ENCODE results near the gene MAGI2. TPM values are rescaled to one million over a fixed set of nuclear protein-coding genes. Genes with fewer than 3 reads are reported as not detected.

Gene MAGI2
- total RNA-seq, 2 experiments from 2014 or later, result 0.05 to 0.12 TPM

DNA sequence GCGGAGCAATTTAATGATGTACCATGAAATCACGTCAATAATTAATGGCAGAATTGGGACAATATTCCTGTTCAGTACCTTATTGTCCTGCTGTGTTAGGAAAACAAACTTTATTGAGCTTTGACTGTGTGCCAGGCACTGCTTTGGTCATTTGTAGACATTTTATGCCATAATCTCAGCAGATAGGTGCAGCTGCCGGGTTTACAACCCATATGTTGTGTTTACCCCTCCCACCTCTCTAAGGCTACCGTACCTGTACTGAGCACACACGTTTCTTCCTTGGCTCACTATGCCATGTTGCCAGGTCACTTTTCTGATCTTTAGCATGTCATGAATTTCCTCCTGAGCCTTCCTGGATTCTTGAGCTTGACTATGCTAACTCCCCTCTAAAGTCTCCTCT, 1232.7 kb downstream of the MAGI2 start:
- Mint-ChIP-seq H3K27me3 (peaks cover 7% of the 10 kb centered on the region), H3K9me3 (ENCODE audit: low read depth) (no peaks in the 10 kb centered on the region), H3K4me3 (no peak overlapping the region), H3K36me3 (ENCODE audit: low read depth) (no peaks in the 10 kb centered on the region), H3K27ac (no peak overlapping the region), H3K4me1 (no peaks in the 10 kb centered on the region)
- POLR2A ChIA-PET, result no interaction called here
- intact Hi-C loops (cut with DNase I, micrococcal nuclease), result loop anchor here in 1 of 2 experiments (10.0 kb wide), 1 partner anchor 566 kb away; no protein-coding TSS in a partner anchor
- no peak for ATAC-seq
- CTCF ChIA-PET, result no interaction called here
- no peak for DNase-seq

DNA sequence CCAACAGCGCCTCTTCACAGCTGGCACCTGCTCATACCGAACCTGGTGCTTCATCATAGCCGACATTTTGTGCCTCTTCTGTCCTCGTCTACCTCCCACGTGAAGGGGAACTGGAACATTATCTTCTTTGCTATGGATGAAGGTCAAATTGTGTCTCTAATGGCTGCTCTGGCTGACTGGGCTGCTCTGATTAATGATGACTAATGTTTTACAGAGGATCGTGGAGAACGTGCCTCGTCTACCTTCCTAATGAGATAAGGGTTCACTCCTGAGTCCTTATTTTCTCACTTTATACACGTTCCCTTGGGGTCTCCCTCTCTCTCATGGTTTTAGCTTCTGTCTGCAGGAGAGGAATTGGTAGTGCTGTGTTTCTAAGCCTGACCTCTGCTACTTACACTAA, 1234.6 kb downstream of the MAGI2 start:
- POLR2A ChIA-PET, result no interaction called here
- peaks cover 7% of the 10 kb centered on the region for H3K27me3 Mint-ChIP-seq
- no peaks in the 10 kb centered on the region for H3K9me3 Mint-ChIP-seq (ENCODE audit: low read depth)
- H3K4me3 Mint-ChIP-seq, result no peak overlapping the region
- CTCF ChIA-PET, result interaction anchor here (0.7 kb wide), 1 partner anchor 545 kb away, joined by 3 read pairs; no protein-coding TSS in a partner anchor
- no peak for ATAC-seq
- intact Hi-C loops (cut with DNase I, micrococcal nuclease), result no loop called here
- no peaks in the 10 kb centered on the region for H3K4me1 Mint-ChIP-seq
- H3K36me3 Mint-ChIP-seq (ENCODE audit: low read depth), result no peaks in the 10 kb centered on the region
- no peak for DNase-seq
- no peak overlapping the region for H3K27ac Mint-ChIP-seq

GRCh38 chr7:78218051-78218450, 1235.4 kb downstream of the MAGI2 start:
- peaks cover 7% of the 10 kb centered on the region for H3K27me3 Mint-ChIP-seq
- ATAC-seq, result no peak
- CTCF ChIA-PET, result interaction anchor here (0.7 kb wide), 1 partner anchor 544 kb away, joined by 3 read pairs; no protein-coding TSS in a partner anchor
- no peaks in the 10 kb centered on the region for H3K4me1 Mint-ChIP-seq
- no peak overlapping the region for H3K4me3 Mint-ChIP-seq
- H3K27ac Mint-ChIP-seq, result no peak overlapping the region
- intact Hi-C loops (cut with DNase I, micrococcal nuclease), result no loop called here
- H3K36me3 Mint-ChIP-seq (ENCODE audit: low read depth), result no peaks in the 10 kb centered on the region
- H3K9me3 Mint-ChIP-seq (ENCODE audit: low read depth), result no peaks in the 10 kb centered on the region
- POLR2A ChIA-PET, result no interaction called here
- DNase-seq, result no peak

DNA sequence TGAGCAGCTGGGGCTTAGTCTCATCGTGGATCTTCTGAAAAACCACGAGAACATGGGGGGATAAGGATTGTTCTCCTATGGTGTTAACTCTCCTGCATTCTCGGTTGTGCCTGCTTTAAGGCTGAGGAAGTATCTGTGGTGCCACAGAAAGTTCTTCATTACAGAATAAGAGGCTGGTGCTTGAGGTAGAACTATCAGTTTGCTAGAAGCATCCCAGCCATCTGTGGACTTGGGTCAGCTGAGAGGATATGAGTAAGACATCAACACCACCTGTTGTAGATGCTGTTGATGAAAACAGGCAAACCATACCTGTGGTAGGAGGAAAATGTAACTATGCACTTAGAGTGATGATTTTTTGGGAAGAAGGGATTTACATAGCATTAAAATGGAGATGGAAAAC, 1238.3 kb downstream of the MAGI2 start:
- H3K4me3 Mint-ChIP-seq, result no peak overlapping the region
- ATAC-seq (no peak), DNase-seq (no peak)
- CTCF ChIA-PET, result no interaction called here
- H3K27me3 Mint-ChIP-seq, result peaks cover 7% of the 10 kb centered on the region
- POLR2A ChIA-PET, result no interaction called here
- H3K27ac Mint-ChIP-seq, result no peak overlapping the region
- no peaks in the 10 kb centered on the region for H3K36me3 Mint-ChIP-seq (ENCODE audit: low read depth)
- intact Hi-C loops (cut with DNase I, micrococcal nuclease), result no loop called here
- H3K4me1 Mint-ChIP-seq, result no peaks in the 10 kb centered on the region
- no peaks in the 10 kb centered on the region for H3K9me3 Mint-ChIP-seq (ENCODE audit: low read depth)

- no peaks in the 10 kb centered on the region for H3K36me3 Mint-ChIP-seq (ENCODE audit: low read depth)
- DNase-seq (no peak), ATAC-seq (no peak)
- ChIA-PET CTCF (interaction anchor here (0.6 kb wide), 1 partner anchor 14 kb away, joined by 3 read pairs; no protein-coding TSS in a partner anchor), POLR2A (no interaction called here)
- H3K9me3 Mint-ChIP-seq (ENCODE audit: low read depth), result peaks cover 4% of the 10 kb centered on the region
- peaks cover 4% of the 10 kb centered on the region for H3K27me3 Mint-ChIP-seq
- no peak overlapping the region for H3K27ac Mint-ChIP-seq
- no peak overlapping the region for H3K4me3 Mint-ChIP-seq
- H3K4me1 Mint-ChIP-seq, result no peaks in the 10 kb centered on the region
- intact Hi-C loops (cut with DNase I, micrococcal nuclease), result no loop called here
Observed at GRCh38 chr7:78213402-78213801, 1240.1 kb downstream of the MAGI2 start.

DNA sequence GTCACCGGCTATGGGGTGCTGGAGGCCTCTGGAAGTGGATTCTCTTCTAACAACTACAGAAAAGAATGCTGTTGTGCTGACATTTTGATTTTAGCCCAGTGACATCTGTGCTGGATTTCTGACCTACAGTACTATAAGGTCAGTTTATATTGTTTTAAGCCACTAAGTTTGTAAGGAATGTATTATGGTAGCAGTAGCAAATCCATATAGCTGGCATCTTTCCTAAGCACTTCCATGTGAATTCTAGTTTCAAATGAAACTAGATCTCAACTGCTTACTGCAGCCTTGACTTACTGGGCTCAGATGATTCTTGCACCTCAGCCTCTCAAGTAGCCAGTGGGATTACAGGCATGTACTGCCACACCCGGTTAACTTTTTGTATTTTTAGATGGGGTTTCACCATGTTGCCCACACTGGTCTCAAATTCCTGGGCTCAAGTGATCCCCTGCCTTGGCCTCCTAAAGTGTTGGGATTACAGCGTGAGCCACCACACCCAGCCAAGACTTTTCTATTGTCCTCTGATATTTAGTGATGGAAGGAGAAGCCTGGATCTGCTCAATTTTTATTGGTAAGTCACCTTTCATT, 1240.9 kb downstream of the MAGI2 start:
- intact Hi-C loops (cut with DNase I, micrococcal nuclease), result no loop called here
- H3K9me3 Mint-ChIP-seq (ENCODE audit: low read depth), result peaks cover 4% of the 10 kb centered on the region
- POLR2A ChIA-PET, result no interaction called here
- H3K4me3 Mint-ChIP-seq, result no peak overlapping the region
- H3K27me3 Mint-ChIP-seq, result peaks cover 4% of the 10 kb centered on the region
- no peak for DNase-seq
- CTCF ChIA-PET, result no interaction called here
- no peaks in the 10 kb centered on the region for H3K4me1 Mint-ChIP-seq
- no peaks in the 10 kb centered on the region for H3K36me3 Mint-ChIP-seq (ENCODE audit: low read depth)
- H3K27ac Mint-ChIP-seq, result no peak overlapping the region
- no peak for ATAC-seq

- Mint-ChIP-seq H3K36me3 (ENCODE audit: low read depth) (no peaks in the 10 kb centered on the region), H3K4me1 (no peaks in the 10 kb centered on the region), H3K4me3 (no peak overlapping the region), H3K9me3 (ENCODE audit: low read depth) (peaks cover 4% of the 10 kb centered on the region), H3K27me3 (peaks cover 2% of the 10 kb centered on the region), H3K27ac (no peak overlapping the region)
- CTCF ChIA-PET, result no interaction called here
- POLR2A ChIA-PET, result interaction anchor here (0.7 kb wide), 1 partner anchor 844 kb away, joined by 3 read pairs; no protein-coding TSS in a partner anchor
- ATAC-seq, result no peak
- intact Hi-C loops (cut with DNase I, micrococcal nuclease), result no loop called here
- DNase-seq, result no peak
Observed at GRCh38 chr7:78207269-78207668, 1246.2 kb downstream of the MAGI2 start.

DNA sequence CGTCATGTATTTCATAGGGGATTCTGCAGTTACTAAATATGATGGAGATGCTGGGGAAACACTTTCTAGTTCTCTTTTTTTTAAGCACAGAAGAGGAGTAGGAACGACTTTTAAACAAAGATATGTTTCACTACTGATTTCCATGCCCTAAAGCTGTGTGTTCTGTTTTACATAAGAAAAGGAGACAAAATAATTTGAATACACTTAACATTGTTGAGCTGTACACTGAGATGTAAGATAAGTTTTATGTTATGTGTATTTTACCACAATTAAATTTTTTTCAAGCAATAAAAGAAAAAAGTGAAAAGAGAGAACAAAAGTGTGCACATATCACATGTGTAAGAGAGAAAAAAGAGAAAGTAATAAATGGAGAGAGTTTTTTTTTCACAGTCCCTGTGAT, 1246.7 kb downstream of the MAGI2 start:
- H3K4me3 Mint-ChIP-seq, result no peak overlapping the region
- peaks cover 2% of the 10 kb centered on the region for H3K27me3 Mint-ChIP-seq
- H3K9me3 Mint-ChIP-seq (ENCODE audit: low read depth), result peaks cover 4% of the 10 kb centered on the region
- no peak for ATAC-seq
- H3K27ac Mint-ChIP-seq, result no peak overlapping the region
- no peaks in the 10 kb centered on the region for H3K4me1 Mint-ChIP-seq
- no peaks in the 10 kb centered on the region for H3K36me3 Mint-ChIP-seq (ENCODE audit: low read depth)
- intact Hi-C loops (cut with DNase I, micrococcal nuclease), result no loop called here
- POLR2A ChIA-PET, result no interaction called here
- CTCF ChIA-PET, result interaction anchor here (0.7 kb wide), 1 partner anchor 53 kb away, joined by 3 read pairs; no protein-coding TSS in a partner anchor
- no peak for DNase-seq

DNA sequence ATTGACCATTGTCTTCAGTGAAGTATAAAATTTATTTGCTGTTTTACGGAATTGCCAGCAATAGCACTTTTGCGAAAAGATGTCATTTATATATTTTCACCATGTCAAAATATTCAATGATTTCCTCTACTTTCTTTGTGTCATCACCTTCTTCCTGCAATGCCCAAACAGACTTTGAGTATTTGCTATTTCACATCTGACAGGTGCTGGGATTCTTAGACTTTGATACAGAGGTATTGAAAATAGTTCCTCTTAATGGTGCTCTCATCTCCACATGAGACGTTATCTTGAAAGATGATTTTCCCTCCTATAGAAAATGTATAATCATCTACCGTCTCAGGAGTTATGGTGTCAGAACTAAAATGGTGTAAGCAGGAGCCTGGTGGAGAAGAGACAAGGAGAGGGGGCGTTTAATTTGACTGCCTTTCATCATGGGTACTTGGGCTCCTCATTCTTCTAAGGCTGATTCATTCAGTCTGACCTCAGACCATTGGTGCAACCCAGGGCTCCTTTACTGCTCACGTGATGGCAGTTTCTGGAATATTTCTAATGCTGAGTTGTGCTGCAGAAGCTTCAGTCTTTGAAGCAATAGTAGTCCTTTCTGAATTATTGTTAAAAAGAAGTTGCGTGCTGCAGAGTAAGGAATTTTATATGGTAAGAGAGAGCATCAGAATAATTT, 1250.3 kb downstream of the MAGI2 start:
- ChIA-PET POLR2A (no interaction called here), CTCF (no interaction called here)
- no peaks in the 10 kb centered on the region for H3K4me1 Mint-ChIP-seq
- H3K27ac Mint-ChIP-seq, result no peak overlapping the region
- no peaks in the 10 kb centered on the region for H3K9me3 Mint-ChIP-seq (ENCODE audit: low read depth)
- no peak overlapping the region for H3K4me3 Mint-ChIP-seq
- ATAC-seq (no peak), DNase-seq (no peak)
- intact Hi-C loops (cut with DNase I, micrococcal nuclease), result no loop called here
- H3K27me3 Mint-ChIP-seq, result no peaks in the 10 kb centered on the region
- H3K36me3 Mint-ChIP-seq (ENCODE audit: low read depth), result no peaks in the 10 kb centered on the region

DNA sequence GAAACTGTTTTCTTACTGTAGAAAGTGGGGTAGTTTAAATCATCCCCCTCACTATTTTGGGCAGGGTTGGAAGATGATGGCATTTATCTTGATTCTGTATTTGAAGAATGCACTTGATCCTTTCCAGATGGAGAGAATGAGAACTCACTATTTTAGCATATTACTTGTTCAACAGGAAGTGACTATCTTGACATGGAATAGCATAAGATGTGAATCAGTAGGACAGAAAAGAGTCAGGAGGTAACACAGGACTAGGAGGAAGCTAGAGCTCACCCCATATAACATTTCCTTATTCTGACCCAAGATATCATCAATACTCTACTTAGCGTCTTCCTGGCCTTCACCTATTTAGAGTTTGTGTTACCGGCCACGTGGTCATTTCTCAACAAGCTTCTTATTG, 1254.7 kb downstream of the MAGI2 start:
- no peak for ATAC-seq
- no peaks in the 10 kb centered on the region for H3K4me1 Mint-ChIP-seq
- H3K9me3 Mint-ChIP-seq (ENCODE audit: low read depth), result no peaks in the 10 kb centered on the region
- H3K27me3 Mint-ChIP-seq, result peaks cover 2% of the 10 kb centered on the region
- ChIA-PET CTCF (no interaction called here), POLR2A (no interaction called here)
- intact Hi-C loops (cut with DNase I, micrococcal nuclease), result no loop called here
- H3K27ac Mint-ChIP-seq, result no peak overlapping the region
- no peak for DNase-seq
- H3K4me3 Mint-ChIP-seq, result no peak overlapping the region
- no peaks in the 10 kb centered on the region for H3K36me3 Mint-ChIP-seq (ENCODE audit: low read depth)

- H3K4me1 Mint-ChIP-seq, result no peaks in the 10 kb centered on the region
- peaks cover 7% of the 10 kb centered on the region for H3K27me3 Mint-ChIP-seq
- CTCF ChIA-PET, result no interaction called here
- POLR2A ChIA-PET, result no interaction called here
- no peaks in the 10 kb centered on the region for H3K36me3 Mint-ChIP-seq (ENCODE audit: low read depth)
- no peak for DNase-seq
- no peak for ATAC-seq
- no peak overlapping the region for H3K27ac Mint-ChIP-seq
- no peaks in the 10 kb centered on the region for H3K9me3 Mint-ChIP-seq (ENCODE audit: low read depth)
- intact Hi-C loops (cut with DNase I, micrococcal nuclease), result no loop called here
- no peak overlapping the region for H3K4me3 Mint-ChIP-seq
Observed at GRCh38 chr7:78197447-78197846, 1256.0 kb downstream of the MAGI2 start.

DNA sequence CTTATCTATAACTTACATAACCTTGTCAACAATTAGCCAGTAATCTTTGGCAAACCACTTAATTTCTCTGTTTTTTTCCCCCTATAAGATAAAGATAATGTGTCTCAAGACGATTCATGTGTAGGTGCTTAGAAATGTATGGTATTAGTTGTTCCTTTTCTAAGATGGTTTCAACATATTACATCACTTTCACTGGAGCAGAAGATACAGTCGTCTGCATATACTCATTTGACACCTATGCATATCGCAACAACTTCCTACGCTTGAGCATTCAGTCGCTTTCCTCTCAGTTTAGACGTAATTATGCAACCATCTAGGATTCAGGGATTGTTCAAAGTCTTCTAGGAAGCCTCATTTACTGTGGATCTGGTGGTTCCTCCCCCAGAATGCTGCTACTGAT, 1258.2 kb downstream of the MAGI2 start:
- CTCF ChIA-PET, result no interaction called here

More for the DNA sequence above, 1258.2 kb downstream of the MAGI2 start:
- ATAC-seq, result no peak
- intact Hi-C loops (cut with DNase I, micrococcal nuclease), result no loop called here
- no peak overlapping the region for H3K27ac Mint-ChIP-seq
- no peaks in the 10 kb centered on the region for H3K36me3 Mint-ChIP-seq (ENCODE audit: low read depth)
- peaks cover 11% of the 10 kb centered on the region for H3K27me3 Mint-ChIP-seq
- H3K4me3 Mint-ChIP-seq, result no peak overlapping the region
- no peaks in the 10 kb centered on the region for H3K4me1 Mint-ChIP-seq
- no peak for DNase-seq
- POLR2A ChIA-PET, result no interaction called here
- H3K9me3 Mint-ChIP-seq (ENCODE audit: low read depth), result no peaks in the 10 kb centered on the region

All from activated CD4-positive, alpha-beta T cell treated with anti-CD3 and anti-CD28 coated beads for 36 hours (primary cell).